Measurements from ENCODE around the gene ASPN.

ASPN gene

DNA sequence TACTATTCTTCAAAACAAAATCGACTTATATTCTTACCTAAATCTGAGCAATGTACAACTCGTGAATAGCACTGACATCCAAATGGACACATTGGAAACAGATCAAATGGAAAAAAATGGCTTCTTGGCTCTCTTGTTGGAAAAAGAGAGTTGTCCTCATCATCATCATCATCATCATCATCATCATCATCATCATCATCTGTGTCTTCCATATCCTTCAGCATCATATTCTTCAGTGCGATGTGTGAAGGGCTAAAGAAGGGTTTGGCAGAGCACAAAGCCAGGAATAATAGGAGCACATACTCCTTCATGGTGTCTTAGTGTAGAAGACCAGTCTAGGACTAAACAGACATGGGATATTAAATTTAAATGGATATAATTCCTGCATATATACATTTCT lies 7.7 kb downstream of the ASPN start:
- TF ChIP-seq POLR2A (IDR thresholded peaks at IDR 0.05; ENCODE audit: low read length) (no peak), GATA1 (IDR thresholded peaks at IDR 0.05; ENCODE audit: low read depth, low read length) (no peak)
- DNase-seq = no peak

DNA sequence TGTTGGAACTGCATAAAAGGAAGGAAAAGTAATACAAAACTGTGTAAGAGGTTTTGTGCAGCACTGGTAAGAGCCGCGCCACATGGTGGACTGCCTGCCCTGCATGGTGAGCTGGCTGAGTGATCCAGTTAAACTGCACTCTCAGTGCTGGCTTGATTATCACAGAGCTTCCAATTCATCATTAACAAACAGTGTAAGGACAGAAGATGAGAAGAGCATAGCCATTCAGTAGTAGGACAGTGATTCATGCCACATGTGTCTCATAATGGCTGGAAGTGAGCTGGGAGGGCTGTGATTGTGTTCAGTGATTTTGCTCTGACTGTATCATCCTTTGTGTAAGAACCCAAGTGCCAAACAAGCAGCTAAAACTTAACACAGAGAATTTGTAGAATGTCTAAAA lies 14.1 kb downstream of the ASPN start:
- no peak for DNase-seq
- TF ChIP-seq GATA1 (IDR thresholded peaks at IDR 0.05; ENCODE audit: low read depth, low read length) (no peak), POLR2A (IDR thresholded peaks at IDR 0.05; ENCODE audit: low read length) (no peak)

DNA sequence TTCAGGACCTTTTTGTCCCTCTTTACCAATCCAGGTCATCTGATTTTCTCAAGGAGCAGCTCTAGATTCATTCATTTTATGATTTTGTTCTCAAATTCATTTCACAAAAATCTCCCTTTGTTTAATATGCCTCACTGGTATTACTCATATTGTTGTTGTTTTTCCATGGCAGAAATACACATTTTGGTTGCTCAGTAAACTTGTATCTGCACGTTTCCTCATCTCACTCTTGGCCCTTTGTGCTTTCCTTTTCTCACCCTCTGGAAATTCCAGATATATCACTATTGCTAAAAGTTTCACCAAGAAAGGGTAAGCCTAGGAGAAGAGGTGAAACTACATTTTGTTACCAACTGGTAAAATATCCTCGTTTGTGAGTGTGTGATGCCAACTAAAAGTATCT lies 14.8 kb downstream of the ASPN start:
- TF ChIP-seq POLR2A (IDR thresholded peaks at IDR 0.05; ENCODE audit: low read length) = no peak
- no peak for TF ChIP-seq GATA1 (IDR thresholded peaks at IDR 0.05; ENCODE audit: low read depth, low read length)
- DNase-seq = no peak

DNA sequence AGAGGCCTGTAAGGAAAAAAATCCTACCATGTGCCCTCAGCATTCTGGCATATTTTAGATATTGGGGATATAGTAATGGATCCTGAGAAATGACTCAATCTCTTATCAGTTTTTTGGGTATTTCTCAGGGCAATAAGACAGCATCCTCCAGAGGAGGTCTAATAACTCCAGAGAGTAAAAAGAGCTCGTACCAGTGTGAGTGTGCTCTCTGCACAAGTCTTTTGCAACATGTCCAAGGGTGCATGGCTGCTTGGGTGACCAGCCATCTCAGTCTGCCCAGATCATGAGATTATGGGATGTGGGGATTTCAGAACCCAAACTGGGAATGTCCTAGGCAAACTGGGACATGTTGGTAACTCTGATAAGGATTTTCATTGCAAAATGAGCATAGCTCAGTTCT lies 15.3 kb downstream of the ASPN start:
- TF ChIP-seq POLR2A (IDR thresholded peaks at IDR 0.05; ENCODE audit: low read length) = no peak
- TF ChIP-seq GATA1 (IDR thresholded peaks at IDR 0.05; ENCODE audit: low read depth, low read length) = no peak
- DNase-seq = no peak

DNA sequence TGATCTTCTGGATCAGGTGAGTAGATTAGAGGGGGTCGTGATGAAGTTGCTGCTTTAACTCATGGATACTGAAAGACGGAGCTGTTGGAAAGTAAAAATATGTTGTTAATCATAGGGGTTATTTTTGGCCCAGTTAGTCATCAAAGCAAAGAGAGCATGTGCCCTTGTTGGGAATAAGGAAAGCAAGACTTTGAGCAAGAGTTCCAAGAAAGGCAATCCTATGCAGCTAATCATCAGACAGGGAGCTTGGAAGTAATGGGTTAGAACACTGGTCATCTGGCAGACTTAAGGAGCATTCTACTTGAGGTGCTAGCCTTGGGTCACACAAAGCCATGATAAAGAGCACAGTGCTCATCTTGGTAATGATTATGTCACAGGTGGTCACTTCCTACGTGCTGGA lies 18.3 kb downstream of the ASPN start:
- no peak for DNase-seq
- no peak for TF ChIP-seq GATA1 (IDR thresholded peaks at IDR 0.05; ENCODE audit: low read depth, low read length)
- TF ChIP-seq POLR2A (IDR thresholded peaks at IDR 0.05; ENCODE audit: low read length) = no peak

DNA sequence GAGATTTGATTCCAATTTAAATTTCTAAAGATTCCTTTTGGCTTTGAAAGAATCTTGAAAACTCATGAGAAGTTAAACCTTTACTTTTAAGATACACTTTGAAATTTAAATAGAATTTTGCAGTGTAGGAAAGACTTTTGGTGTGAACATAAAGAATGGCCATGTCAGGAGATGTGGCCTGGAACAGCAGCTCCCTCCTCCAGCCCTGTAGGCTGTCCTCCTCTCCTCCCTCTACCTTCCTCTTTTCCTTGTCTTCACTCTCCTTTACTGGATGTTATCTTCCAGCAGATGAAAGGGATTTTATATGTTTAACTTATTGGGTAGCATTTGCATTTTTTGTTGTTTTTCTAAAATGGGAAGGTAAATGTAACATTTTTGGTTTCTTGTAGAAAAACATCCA lies 18.9 kb downstream of the ASPN start:
- DNase-seq = no peak
- TF ChIP-seq GATA1 (IDR thresholded peaks at IDR 0.05; ENCODE audit: low read depth, low read length) (no peak), POLR2A (IDR thresholded peaks at IDR 0.05; ENCODE audit: low read length) (no peak)

DNA sequence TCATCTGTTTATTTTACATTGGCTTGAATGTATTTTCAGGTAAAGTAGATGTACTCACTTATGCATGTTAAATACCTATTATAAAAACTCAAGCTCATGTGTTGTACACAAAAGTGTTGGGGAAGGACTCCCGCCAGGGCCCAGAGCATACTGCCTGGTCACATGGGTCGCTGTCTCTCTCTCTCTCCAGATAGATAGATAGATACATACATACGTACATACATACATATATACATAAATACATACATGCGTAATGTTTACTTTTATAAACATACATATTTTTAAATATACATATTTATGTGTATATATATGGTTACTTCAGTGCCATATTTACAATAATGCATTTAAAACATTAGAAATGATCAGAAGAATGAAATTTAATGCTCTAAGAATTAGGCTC lies 24.7 kb downstream of the ASPN start:
- DNase-seq = no peak
- TF ChIP-seq POLR2A (IDR thresholded peaks at IDR 0.05; ENCODE audit: low read length) (no peak), GATA1 (IDR thresholded peaks at IDR 0.05; ENCODE audit: low read depth, low read length) (no peak)

DNA sequence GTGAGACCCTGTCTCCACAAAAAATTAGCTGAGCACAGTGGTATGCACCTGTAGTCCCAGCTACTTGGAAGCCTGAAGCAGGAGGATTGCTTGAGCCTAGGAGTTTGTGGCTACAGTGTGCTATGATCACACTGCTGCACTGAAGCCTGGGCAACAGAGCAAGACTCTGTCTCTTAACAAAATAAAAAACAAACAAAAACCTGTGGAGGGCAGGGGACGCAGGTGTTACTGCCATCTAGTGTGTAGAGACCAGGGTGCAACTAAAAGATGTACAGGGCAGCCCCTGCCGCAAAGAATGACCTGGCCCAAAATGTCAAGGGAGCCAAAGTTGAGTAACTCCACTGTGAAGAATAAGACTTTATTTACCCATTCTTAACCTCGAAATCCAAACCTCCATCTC lies 27.1 kb downstream of the ASPN start:
- DNase-seq = peak; percentile 7 to 8
- TF ChIP-seq POLR2A (IDR thresholded peaks at IDR 0.05; ENCODE audit: low read length) (no peak), GATA1 (IDR thresholded peaks at IDR 0.05; ENCODE audit: low read depth, low read length) (no peak)

DNA sequence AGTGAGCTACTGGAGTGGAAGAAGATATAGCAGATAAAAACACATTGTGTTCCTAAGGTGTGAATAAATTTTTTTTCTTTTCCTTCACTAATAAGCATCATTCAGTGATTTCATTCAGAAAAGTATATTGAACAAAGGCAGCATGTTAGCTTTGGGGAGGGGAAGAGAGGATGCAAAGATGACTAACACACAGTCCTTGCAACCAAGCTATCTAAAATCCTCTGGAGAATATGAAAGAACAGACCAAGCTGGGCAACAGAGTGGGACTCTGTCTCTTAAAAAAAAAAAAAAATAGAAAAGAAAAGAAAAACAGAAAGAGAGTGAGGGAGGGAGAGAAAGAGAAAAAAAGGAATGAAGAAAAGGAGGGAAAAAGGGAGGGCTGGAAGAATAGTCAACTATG lies 35.8 kb downstream of the ASPN start:
- no peak for DNase-seq
- TF ChIP-seq POLR2A (IDR thresholded peaks at IDR 0.05; ENCODE audit: low read length) = no peak
- no peak for TF ChIP-seq GATA1 (IDR thresholded peaks at IDR 0.05; ENCODE audit: low read depth, low read length)

DNA sequence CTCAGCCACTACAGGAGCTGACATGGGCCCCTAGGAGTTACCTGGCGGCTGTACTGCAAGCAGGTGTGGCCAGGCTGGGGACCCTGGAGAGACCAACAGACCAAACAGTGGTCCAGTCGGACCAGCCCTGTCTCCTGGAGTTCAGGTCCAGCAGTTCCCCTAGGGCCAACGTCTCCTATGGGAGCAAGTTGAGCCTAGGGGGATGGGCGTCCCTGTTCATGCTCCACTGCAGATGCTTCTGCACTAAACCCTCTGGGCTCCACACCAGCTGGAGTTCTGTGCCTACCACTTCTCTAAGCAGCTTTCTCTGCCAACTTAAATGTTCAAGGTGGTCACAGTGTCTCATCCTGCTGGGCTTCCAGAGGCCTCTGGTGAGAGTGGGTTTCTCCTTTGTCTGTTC lies 37.5 kb downstream of the ASPN start:
- no peak for DNase-seq
- no peak for TF ChIP-seq POLR2A (IDR thresholded peaks at IDR 0.05; ENCODE audit: low read length)
- TF ChIP-seq GATA1 (IDR thresholded peaks at IDR 0.05; ENCODE audit: low read depth, low read length) = no peak

DNA sequence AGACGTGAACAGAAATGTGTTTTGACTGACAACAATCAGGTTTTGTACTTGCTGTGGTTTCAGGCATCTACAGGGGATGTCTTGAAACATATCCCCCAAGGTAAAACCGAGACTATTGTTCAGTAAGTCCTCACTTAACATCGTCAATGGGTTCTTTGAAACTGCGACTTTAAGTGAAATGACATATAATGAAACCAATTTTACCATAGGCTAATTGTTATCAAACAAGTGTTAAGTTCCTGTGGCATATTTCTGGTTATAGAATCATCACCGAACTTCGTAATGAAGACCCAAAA lies 41.6 kb downstream of the ASPN start:
- TF ChIP-seq GATA1 (IDR thresholded peaks at IDR 0.05; ENCODE audit: low read depth, low read length) (no peak), POLR2A (IDR thresholded peaks at IDR 0.05; ENCODE audit: low read length) (no peak)
- no peak for DNase-seq

DNA sequence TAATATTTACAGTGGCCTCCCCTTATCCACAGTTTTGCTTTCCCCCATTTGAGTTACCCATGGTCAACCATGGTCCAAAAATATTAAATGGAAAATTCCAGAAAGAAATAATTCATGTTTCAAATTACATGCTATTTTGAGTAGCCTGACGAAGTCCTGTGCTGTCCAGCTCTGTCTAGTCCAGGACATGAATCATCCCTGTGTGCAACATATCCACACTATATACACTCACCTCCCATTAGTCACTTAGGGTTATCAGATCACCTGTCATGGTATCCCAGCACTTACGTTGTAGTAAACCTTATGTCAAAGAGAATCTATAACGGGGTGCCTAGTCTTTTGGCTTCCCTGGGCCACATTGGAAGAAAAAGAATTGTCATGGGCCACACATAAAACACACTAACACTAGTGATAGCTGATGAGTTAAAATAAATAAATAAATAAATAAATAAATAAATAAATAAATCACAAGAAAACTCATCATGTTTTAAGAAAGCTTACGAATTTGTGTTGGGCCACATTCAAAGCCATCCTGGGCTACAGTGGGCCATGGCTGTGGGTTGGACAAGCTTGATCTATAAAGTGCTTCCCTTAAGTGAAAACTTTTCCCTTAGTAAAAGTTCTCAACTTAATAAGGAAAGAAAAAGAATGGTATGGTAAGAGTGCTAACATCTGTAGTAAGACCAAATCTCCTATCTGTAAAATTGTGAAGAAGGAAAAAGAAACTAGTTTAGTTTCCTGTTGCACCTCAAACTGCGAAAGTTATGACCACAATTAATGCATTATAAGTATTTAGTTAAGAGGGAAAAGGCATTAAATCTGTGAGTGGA lies 42.2 kb downstream of the ASPN start:
- no peak for DNase-seq
- no peak for TF ChIP-seq GATA1 (IDR thresholded peaks at IDR 0.05; ENCODE audit: low read depth, low read length)
- TF ChIP-seq POLR2A (IDR thresholded peaks at IDR 0.05; ENCODE audit: low read length) = no peak

DNA sequence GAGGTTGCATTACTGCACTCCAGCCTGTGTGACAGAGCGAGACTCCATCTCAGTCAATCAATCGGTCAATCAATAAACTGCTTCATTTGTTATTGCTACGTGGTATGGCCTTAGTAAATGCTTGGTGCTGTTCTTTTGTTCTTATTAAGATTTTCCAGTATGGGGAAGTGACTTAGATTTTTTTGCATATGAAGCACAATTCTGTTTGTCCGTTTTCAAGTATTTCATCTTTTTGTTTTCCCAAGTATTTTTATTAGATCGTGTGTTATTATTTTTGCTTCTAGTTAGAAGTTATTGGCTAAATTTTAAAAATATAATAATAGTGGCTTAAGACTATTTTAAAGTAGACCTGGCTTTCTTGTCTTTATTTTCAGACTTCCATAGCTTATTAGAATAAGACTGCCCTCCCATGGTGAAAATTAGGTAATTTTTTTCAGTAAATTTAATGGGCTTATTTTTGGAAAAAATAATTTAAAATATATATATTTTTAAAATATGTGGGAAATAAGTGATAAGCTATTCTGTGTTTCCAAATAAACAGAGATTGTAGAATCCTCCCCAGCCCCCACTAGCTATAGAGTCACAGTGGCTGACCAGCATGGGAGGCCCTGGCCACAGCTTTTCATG lies 43.3 kb downstream of the ASPN start:
- TF ChIP-seq GATA1 (IDR thresholded peaks at IDR 0.05; ENCODE audit: low read depth, low read length) = no peak
- no peak for TF ChIP-seq POLR2A (IDR thresholded peaks at IDR 0.05; ENCODE audit: low read length)
- DNase-seq = peak in 1 of 2 experiments; percentile 16

DNA sequence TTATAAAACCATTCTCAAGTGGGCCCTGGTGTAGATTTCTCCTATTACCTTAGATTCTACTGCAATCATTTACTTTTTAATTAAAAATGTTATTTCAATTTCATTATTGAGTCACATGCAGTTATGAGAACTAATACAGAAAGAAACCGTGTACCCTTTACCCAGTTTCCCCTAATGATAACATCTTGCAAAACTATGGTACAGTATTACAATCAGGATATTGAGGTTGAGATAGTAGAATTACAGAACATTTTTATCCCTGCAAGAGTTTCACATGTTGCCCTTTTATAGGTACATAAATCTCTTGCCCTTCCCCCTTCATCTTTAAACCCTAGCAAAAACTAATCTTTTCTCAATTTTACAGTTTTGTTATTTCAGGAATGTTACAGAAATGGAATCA lies 47.0 kb downstream of the ASPN start:
- TF ChIP-seq POLR2A (IDR thresholded peaks at IDR 0.05; ENCODE audit: low read length) = no peak
- TF ChIP-seq GATA1 (IDR thresholded peaks at IDR 0.05; ENCODE audit: low read depth, low read length) = no peak

DNA sequence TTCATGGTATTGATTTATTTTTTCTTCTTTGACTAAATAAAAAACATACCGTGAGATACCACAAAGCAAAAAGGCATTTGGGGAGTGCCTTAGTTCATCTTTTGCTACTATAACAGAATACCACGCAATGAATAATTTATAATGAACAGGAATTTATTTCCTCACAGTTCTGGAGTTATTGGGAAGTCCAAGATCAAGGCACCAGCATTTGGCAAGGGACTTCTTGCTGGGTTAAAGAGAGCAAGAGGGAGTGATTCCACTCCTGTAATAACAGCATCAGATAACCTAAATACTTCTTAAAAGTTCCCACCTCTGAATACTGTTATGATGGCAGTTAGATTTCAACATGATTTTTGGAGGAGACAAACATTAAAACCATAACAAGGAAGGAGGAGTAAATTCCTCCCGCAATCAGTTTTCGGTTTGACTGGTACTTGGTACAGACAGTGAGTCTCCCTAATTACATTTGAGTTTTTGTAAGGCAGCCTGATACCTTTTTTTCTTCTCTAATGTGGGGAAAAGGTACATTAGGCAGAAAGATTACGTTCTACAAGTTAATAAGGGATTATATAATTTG lies 49.2 kb downstream of the ASPN start:
- TF ChIP-seq GATA1 (IDR thresholded peaks at IDR 0.05; ENCODE audit: low read depth, low read length) = no peak
- no peak for TF ChIP-seq POLR2A (IDR thresholded peaks at IDR 0.05; ENCODE audit: low read length)

More for the DNA sequence above, 47.0 kb downstream of the ASPN start:
- no peak for DNase-seq

More for the DNA sequence above, 49.2 kb downstream of the ASPN start:
- DNase-seq = no peak
